Measurements from ENCODE around the gene APOA4.

APOA4 gene

GRCh38 chr11:116823031-116823843, at the start of gene APOA4:
TSS of gene APOA4 (minus strand) at chr11:116823304. CDS start at chr11:116823191, 113 bp downstream.
- DNase-seq, result no peak

DNA sequence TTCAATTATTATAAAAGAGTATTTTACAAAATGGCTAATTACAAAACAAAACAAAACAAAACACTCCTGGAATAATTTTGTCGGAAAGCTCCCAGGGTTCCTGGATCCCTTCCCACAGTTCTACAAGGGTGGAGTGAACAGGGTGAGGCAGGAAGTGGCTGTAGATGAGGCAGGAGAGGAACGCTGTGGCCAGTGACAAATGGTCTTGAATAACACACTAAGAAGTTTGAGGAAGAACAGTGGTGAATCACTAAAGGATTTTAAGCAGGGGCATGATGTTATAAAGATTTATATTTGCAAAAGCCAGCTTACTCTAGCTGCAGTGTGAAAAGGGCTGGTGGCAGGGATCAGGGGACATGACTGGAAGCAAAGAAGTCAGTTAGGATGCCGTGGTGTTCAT, 48.1 kb upstream of the APOA4 start:
- DNase-seq, result no peak

DNA sequence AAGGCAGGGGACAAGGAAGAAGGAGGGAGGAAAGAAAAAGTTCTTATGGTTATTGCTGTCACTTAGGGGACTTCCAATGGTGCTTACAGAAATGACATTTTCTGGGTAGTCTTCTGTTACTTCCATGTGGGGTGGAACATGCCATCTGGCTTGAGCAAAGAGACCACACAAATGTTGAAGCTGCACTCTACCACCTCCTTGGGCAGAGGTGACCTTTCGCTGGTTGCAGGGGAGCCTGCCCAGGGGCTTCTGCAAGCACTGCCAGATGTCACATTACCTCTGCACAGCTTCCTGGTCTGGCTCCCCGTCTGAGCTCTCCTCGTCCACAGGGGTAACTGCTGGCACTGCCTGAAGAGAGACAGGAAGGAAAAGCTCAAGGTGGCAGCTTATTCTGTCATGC, 47.0 kb upstream of the APOA4 start:
- no peak for DNase-seq

DNA sequence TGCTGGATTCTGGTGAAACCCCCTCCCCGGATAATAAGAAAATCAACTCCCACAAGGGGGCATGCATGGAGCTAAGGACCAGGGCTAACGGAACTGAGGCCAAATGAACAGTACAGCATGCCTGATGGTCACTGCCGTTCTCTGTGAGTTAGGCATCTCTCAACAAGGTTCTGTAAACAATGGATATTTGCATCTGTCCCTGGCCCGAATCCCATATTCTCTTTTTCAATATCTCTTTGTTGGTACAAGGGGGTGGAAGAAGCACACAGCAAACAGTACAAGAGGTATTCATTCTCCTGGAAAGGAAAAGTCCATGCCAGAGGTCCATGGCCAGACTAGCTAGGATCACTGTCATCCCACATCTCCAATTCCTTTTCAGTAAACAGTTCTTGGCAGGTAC, 46.5 kb upstream of the APOA4 start:
- DNase-seq, result peak; percentile 60

DNA sequence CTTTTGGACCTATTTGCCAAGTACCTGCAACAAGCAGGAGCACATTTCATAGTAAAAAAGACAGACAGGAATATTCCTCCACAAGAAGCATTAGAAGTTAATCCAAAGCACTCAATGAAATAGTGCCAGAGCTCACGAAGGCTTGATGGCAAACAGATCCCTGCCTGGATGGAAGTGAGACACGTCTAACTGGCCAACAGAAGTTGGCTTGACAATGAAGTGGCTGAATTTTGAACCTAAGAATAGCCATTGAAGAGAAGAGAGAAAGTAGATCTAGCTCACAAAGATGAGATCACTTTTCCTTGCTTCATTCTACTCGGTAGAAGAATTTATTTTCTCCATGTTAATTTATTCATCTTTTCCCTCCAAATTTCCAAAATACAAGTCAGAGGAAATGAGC, 45.0 kb upstream of the APOA4 start:
- DNase-seq, result no peak

- DNase-seq, result no peak
These were observed 44.5 kb upstream of the APOA4 start for GRCh38 chr11:116867619-116868018.

- no peak for DNase-seq
These were observed 43.8 kb upstream of the APOA4 start for GRCh38 chr11:116866804-116867455.

DNA sequence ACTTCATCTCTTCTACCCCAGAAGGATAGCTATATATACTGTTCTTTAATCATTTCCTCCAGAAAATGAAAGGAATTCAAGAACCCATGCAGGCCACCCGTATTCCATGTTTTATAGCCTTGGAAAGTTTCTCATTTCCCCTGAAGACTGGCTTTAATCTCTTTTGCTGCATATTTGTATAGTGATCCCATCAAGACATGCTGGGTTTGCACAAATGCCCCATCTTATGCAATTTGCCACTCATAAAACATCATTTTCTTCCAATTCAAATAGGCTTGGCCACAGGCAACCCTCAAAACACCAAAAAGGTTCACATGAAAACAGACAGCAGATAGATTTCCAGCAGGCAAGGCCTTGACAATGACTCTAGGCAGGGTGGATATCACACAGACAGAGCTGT, 42.6 kb upstream of the APOA4 start:
- DNase-seq, result no peak

DNA sequence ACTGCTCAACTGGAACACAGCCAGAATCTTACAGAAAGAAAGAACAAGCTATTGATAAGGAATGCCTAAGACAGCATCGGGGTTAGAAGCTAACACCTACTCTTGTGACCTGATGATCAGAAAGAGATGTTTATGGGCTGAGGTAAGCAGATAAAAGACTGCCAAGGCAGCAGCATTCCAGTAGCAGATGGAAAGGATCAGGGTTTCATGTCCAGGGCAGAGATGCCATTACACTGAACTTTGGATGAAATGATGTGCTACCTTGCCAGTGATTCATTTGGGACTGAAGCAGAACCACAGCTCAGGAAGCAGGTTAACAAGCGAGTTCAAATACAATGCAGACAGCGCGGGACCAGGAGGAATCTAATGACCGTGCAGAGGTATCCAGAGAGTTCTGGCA, 41.4 kb upstream of the APOA4 start:
- no peak for DNase-seq

- no peak for DNase-seq
These were observed 39.8 kb upstream of the APOA4 start for GRCh38 chr11:116862951-116863350.

DNA sequence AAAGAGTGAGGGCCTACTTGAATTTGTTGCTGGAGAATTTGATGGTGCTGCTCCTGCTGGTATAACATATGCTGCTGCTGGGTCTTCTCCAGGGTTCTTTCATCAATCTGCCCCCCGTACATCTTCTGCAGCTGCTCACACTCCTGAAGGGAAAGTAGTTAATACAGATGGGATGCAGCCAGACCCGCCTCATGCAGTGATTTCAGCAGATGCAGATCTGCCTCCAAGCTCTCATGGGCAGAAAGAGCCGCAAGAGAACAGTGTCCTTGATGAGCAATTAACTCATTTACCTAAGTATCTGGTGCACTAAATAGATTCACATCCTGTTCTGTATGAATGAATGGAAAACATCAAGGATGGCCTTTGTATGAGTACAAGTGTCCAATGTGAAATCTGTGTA, 39.1 kb upstream of the APOA4 start:
- no peak for DNase-seq

DNA sequence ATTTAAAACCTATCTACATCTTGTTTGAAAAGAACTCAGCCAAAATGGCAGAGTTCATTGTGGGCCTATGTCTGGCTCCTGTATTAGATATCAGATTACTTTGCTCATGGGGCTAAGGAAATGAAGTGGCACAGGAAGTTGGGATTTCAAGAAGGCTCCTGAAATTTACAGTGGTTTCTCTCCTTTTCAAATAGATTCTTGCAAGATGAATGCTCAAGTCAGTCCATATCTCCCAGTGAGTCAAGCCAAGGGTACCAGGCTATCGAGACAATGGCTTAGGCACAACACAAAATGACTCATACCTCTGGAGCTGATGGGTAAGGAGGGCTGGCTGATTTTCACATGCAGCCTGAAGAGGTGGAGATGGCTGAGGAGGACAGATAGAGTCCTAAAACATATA, 38.4 kb upstream of the APOA4 start:
- DNase-seq, result no peak

GRCh38 chr11:116860303-116860702, 37.2 kb upstream of the APOA4 start:
- no peak for DNase-seq

GRCh38 chr11:116859175-116859574, 36.1 kb upstream of the APOA4 start:
- no peak for DNase-seq

DNA sequence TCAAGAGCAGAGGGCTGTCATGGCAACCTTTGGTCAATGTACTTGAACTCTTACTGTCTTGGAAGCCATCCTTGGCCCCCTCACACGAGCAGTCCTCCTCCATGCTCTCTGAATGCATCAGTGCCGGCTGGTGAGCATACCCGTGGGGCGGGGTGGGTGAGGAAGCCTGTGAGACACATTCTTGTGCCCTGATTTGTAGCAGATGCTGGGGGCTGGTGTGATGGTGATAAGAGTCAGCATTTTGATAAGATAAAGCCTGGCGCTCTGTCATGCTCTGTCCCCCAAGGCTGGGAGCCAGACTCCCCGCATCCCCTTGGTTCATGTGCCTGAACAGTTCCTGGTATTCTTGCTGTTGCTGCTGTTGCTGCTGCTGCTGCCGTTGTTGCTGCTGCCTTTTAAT, 34.8 kb upstream of the APOA4 start:
- DNase-seq, result no peak

- no peak for DNase-seq
These were observed 34.2 kb upstream of the APOA4 start for GRCh38 chr11:116857316-116857715.

DNA sequence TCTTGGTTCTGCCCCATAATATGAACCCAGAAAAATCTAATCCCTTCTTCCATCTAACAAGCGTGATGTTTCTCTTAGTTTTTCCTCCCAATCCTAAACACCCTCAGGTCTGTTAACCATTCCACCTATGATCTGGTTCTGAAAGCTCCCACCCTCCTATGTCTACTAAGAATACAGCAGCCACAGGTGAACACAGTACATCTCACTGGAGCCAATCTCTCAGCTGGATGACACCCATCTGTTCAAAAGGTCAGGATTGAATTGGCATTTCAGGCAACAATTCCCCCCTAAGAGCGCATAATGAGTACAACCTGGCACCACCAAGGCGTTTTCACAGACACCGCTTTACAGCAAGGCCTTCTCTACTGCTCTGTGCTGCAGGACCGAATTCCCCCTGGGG, 33.3 kb upstream of the APOA4 start:
- DNase-seq, result no peak

DNA sequence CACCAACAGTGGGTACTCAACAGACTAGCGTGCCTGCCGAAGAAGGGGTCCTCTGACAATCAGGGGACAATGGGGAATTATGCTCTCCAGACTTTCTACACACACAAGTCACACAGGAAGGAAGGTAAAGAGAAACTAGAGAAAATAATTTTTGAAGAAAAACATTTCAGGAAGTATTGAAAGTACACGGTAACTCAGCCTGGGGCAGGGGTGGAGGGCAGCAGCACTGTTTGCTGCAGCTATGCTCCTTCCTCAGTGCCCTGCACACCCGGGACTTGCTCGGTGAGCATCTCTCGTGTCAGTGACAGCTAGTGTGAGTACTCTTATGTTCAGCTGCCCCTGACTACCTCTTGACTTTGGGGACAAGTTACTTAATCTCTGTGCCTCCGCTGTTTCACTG, 32.3 kb upstream of the APOA4 start:
- no peak for DNase-seq

GRCh38 chr11:116853461-116854073, 30.5 kb upstream of the APOA4 start:
- DNase-seq, result no peak

DNA sequence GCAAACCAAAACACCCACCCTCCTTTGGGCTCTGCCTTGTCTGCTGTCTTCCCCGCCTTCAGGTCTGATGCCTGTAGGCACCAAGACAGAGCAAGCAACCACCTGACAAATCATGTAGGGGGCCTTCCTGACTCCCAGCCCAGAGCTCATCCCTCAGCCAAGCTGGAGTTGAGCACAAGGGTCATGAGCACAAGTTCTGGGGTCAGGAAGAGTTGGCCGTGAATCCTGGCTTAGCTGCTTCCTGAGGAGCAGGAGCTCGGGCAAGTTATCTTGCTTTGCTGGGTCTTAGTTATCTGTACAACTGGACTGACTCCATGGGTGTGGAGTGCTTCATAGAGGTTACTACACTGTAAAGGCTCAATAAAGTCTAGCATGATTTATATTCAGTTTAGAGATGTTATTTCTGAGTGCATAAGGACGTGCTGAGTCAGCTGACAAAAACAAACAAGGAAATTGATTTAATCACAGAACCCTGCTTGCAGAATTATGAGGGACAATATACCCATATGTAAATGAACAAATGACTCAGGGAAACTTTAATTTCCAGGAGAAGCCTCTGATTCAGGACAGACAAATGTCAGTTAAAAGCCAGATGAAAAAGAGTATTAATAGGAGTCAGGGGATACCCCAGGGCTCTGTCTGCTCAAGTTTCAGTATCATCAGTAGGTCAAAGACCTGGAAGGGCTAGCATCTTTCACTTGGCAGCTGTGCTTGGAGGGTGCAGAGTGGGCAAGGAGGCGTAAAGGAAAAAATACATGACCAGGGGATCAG, 29.3 kb upstream of the APOA4 start:
- no peak for DNase-seq

DNA sequence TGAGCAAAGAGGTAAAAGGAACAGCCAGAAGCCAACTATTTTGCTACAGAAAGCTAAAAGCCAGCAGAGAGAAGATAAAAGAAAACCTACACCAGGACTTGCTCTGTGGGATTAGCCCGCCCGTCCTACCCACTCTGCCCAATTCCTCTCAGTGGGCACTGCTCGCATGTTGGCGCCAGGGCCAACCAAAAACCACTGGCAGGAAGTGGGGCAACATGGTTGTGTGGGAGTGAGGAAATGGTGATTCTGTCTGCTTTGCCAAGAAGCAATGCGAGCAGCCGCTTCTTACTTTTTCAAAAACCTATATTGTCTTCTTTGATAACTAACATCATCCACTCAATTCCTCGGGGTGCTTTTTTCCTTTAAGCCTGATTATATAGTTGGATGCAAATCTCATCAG, 28.5 kb upstream of the APOA4 start:
- DNase-seq, result no peak

- DNase-seq, result no peak
These were observed 26.4 kb upstream of the APOA4 start for GRCh38 chr11:116849486-116849885.

- DNase-seq, result no peak
These were observed 26.0 kb upstream of the APOA4 start for GRCh38 chr11:116849060-116849459.
